GM23338 (cell line): ENCODE data around the gene PRDX3. TPM values are rescaled to one million over a fixed set of nuclear protein-coding genes. Genes with fewer than 3 reads are reported as not detected.

Experiments
- ATAC-seq: fragments of 200-7000 bp; cut with Tn5 transposase; 3 replicates; pipeline ENCODE4 v1.9.1; 2020
- DNase-seq: peaks from one replicate; pipeline ENCODE4 v3.0.0-alpha.2; 2015; ENCODE audit warnings: low spot score
- H2AFZ ChIP-seq: fragments of 200-600 bp; sonication (generic); 2 replicates; pipeline ENCODE4 v1.8.0; 2016; ENCODE audit warnings: antibody characterized with exemption, mild to moderate bottlenecking, moderate library complexity
- H3F3A ChIP-seq: fragments of 200-600 bp; sonication (generic); replicated peaks from 2 replicates; pipeline ENCODE4 v1.8.0; 2017; ENCODE audit warnings: antibody characterized with exemption, mixed run types, low read depth
- H3K27ac ChIP-seq: fragments of 200-600 bp; sonication (generic); 2 replicates; pipeline ENCODE4 v1.6.1; 2016; ENCODE audit warnings: low read depth
- H3K27me3 ChIP-seq: fragments of 200-600 bp; sonication (generic); 2 replicates; pipeline ENCODE4 v1.8.0; 2016; ENCODE audit warnings: mild to moderate bottlenecking, mixed run types, moderate library complexity; ENCODE audit not compliant: insufficient read depth
- H3K36me3 ChIP-seq: fragments of 200-600 bp; sonication (generic); 2 replicates; pipeline ENCODE4 v1.8.0; 2016; ENCODE audit warnings: mild to moderate bottlenecking; ENCODE audit not compliant: insufficient read depth
- H3K4me1 ChIP-seq: fragments of 200-600 bp; sonication (generic); 2 replicates; pipeline ENCODE4 v1.8.0; 2016; ENCODE audit warnings: mild to moderate bottlenecking, moderate library complexity; ENCODE audit not compliant: insufficient read depth
- H3K4me2 ChIP-seq: fragments of 200-600 bp; sonication (generic); 2 replicates; pipeline ENCODE4 v1.7.1; 2017; ENCODE audit warnings: mixed run types
- H3K4me3 ChIP-seq: fragments of 200-600 bp; sonication (generic); 2 replicates; pipeline ENCODE4 v1.6.1; 2016; ENCODE audit warnings: mixed run types
- H3K79me2 ChIP-seq: fragments of 200-600 bp; sonication (generic); replicated peaks from 2 replicates; pipeline ENCODE4 v1.8.0; 2017; ENCODE audit warnings: mild to moderate bottlenecking; ENCODE audit not compliant: insufficient read depth
- H3K9me2 ChIP-seq: fragments of 200-600 bp; sonication (generic); 2 replicates; pipeline ENCODE4 v1.8.0; 2017; ENCODE audit not compliant: insufficient read depth
- H4K20me1 ChIP-seq: fragments of 200-600 bp; sonication (generic); replicated peaks from 2 replicates; pipeline ENCODE4 v1.8.0; 2017; ENCODE audit warnings: mild to moderate bottlenecking; ENCODE audit not compliant: insufficient read depth
- H3K27ac Mint-ChIP-seq: 2 replicates; pipeline ENCODE4 v1.8.0; 2020; ENCODE audit warnings: inconsistent platforms, mild to moderate bottlenecking, moderate library complexity, mixed read lengths
- H3K27me3 Mint-ChIP-seq: 3 replicates; pipeline ENCODE4 v1.8.0; 2022; ENCODE audit warnings: low read depth, mild to moderate bottlenecking, moderate library complexity, mixed read lengths, inconsistent platforms; ENCODE audit not compliant: insufficient read depth, poor library complexity
- H3K36me3 Mint-ChIP-seq: 3 replicates; pipeline ENCODE4 v1.8.0; 2021; ENCODE audit warnings: low read depth, mild to moderate bottlenecking, inconsistent platforms, moderate library complexity, mixed read lengths
- H3K4me1 Mint-ChIP-seq: 3 replicates; pipeline ENCODE4 v1.8.0; 2020; ENCODE audit warnings: mild to moderate bottlenecking, inconsistent platforms, mixed read lengths
- H3K4me3 Mint-ChIP-seq: 3 replicates; pipeline ENCODE4 v1.8.0; 2021; ENCODE audit warnings: moderate library complexity, mild to moderate bottlenecking, inconsistent platforms, mixed read lengths
- H3K9me3 Mint-ChIP-seq: 3 replicates; pipeline ENCODE4 v1.8.0; 2020; ENCODE audit warnings: moderate library complexity, mild to moderate bottlenecking, inconsistent platforms, mixed read lengths
- CREB1 ChIP-seq: fragments of 250-450 bp; sonication (Bioruptor Pico); IDR thresholded peaks from 2 replicates; pipeline ENCODE4 v1.5.0; 2020; ENCODE audit warnings: low read depth, mild to moderate bottlenecking, moderate library complexity
- EZH2 ChIP-seq: fragments of 200-600 bp; sonication (generic); IDR thresholded peaks from one replicate; pipeline ENCODE4 v1.8.0; 2017; ENCODE audit warnings: antibody characterized with exemption, mild to moderate bottlenecking, low read depth; ENCODE audit not compliant: unreplicated experiment
- EZH2phosphoT487 ChIP-seq: fragments of 200-600 bp; sonication (generic); IDR thresholded peaks from one replicate; pipeline ENCODE4 v1.8.1; 2018; ENCODE audit warnings: antibody characterized with exemption; ENCODE audit not compliant: unreplicated experiment
- JUNB ChIP-seq: IDR thresholded peaks from one replicate; pipeline ENCODE4 v1.6.1; 2016; ENCODE audit warnings: antibody characterized with exemption; ENCODE audit not compliant: unreplicated experiment
- NANOG ChIP-seq: IDR thresholded peaks from 2 replicates; pipeline ENCODE4 v1.6.1; 2016; ENCODE audit warnings: antibody characterized with exemption, borderline replicate concordance
- POLR2AphosphoS5 ChIP-seq: IDR thresholded peaks from 2 replicates; pipeline ENCODE4 v1.6.1; 2016; ENCODE audit warnings: antibody characterized with exemption, low read depth
- STAT1 ChIP-seq: IDR thresholded peaks from one replicate; pipeline ENCODE4 v1.6.1; 2016; ENCODE audit warnings: antibody characterized with exemption; ENCODE audit not compliant: unreplicated experiment
- ZNF114 ChIP-seq: fragments of 250-450 bp; sonication (Bioruptor Pico); IDR thresholded peaks from 2 replicates; pipeline ENCODE4 v1.5.0; 2020; ENCODE audit warnings: mild to moderate bottlenecking, moderate library complexity
- ZNF331 ChIP-seq: fragments of 250-450 bp; sonication (Bioruptor Pico); IDR thresholded peaks from 2 replicates; pipeline ENCODE4 v1.5.0; 2020; ENCODE audit warnings: low read depth, mild to moderate bottlenecking, moderate library complexity
- polyA plus RNA-seq: library from polyadenylated mRNA; unstranded; fragments of >200 nt; fragmentation: Nextera tagmentation; extraction: Ambion mirVana; gene quantifications from 2 replicates; pipeline ENCODE4 v1.2.1, GENCODE V29; 2016
- total RNA-seq: library from RNA; depleted of rRNA; stranded (reverse); fragments of >200 nt; shearing (Covaris generic); gene quantifications from 2 replicates; pipeline ENCODE4 v1.2.3, GENCODE V29; 2014
- TF ChIP-seq, protein P1 (sequence below): IDR thresholded peaks from one replicate; pipeline ENCODE4 v1.6.1; 2018; ENCODE audit warnings: antibody characterized with exemption; ENCODE audit not compliant: unreplicated experiment
- TF ChIP-seq, protein P2 (sequence below): IDR thresholded peaks from 2 replicates; pipeline ENCODE4 v1.6.1; 2016; ENCODE audit warnings: antibody characterized with exemption
- TF ChIP-seq, protein P3 (sequence below), 2 experiments: fragments of 200-600 bp in 1 of 2; sonication (generic) in 1 of 2; conservative IDR thresholded peaks; 2 replicates each; pipeline versions ENCODE4 v1.5.1 to v1.6.1; 2016 to 2017; ENCODE audit warnings: antibody characterized with exemption in 2 of 2, low read depth in 2 of 2, mild to moderate bottlenecking in 2 of 2, moderate library complexity in 1 of 2

Gene PRDX3
- total and polyA plus RNA-seq, 2 experiments from 2014 or later = 275 to 285 TPM

DNA sequence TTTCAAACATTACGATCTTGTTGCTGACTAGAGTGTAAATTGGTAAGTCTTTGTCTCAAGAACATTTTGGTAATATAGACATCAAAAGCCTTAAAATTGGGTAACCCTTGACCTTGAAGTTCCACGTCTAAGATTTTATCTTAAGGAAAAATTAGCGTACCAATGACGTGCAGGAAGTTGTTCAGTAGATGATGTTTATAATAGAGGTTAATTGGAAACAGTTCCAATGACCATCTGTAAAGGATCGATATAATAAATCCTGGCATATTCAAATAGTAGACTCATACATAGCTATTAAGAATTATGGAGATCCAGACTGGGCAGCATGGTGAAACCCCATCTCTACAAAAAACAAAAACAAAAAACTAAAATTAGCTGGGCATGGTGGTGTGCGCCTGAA lies 49.2 kb upstream of the PRDX3 start (continued):
- no peak for TF ChIP-seq STAT1
- no peak for TF ChIP-seq EZH2
- TF ChIP-seq, protein P1, sequence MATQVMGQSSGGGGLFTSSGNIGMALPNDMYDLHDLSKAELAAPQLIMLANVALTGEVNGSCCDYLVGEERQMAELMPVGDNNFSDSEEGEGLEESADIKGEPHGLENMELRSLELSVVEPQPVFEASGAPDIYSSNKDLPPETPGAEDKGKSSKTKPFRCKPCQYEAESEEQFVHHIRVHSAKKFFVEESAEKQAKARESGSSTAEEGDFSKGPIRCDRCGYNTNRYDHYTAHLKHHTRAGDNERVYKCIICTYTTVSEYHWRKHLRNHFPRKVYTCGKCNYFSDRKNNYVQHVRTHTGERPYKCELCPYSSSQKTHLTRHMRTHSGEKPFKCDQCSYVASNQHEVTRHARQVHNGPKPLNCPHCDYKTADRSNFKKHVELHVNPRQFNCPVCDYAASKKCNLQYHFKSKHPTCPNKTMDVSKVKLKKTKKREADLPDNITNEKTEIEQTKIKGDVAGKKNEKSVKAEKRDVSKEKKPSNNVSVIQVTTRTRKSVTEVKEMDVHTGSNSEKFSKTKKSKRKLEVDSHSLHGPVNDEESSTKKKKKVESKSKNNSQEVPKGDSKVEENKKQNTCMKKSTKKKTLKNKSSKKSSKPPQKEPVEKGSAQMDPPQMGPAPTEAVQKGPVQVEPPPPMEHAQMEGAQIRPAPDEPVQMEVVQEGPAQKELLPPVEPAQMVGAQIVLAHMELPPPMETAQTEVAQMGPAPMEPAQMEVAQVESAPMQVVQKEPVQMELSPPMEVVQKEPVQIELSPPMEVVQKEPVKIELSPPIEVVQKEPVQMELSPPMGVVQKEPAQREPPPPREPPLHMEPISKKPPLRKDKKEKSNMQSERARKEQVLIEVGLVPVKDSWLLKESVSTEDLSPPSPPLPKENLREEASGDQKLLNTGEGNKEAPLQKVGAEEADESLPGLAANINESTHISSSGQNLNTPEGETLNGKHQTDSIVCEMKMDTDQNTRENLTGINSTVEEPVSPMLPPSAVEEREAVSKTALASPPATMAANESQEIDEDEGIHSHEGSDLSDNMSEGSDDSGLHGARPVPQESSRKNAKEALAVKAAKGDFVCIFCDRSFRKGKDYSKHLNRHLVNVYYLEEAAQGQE = no peak
- no peak for TF ChIP-seq CREB1 (CRISPR knock-in tag)

DNA sequence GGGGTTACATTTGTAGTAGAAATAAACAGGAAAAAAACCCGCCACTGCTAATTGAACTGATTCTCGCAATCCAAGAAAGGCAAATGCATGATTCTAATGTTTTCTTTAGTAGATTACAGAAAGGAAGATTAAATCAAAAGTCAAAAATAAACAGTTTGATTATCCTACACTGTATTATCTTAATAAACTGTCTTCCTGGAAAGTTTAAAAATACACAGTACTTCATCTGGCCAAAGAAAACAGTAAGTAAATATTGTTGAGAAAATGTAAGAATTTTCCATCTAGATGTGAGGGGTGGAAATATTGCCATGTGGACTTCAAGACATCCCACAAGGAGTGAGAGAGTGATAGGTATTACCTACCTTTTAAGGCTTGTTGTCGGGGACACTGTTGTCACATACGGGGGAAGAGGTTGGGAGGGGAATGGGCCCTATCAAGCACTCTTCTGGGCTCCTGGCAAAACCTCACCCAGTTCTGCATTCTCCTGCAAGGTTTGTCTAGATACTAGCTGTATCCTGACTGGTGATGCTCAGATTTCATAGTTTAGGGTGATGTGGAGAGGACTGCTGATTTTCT lies 46.6 kb upstream of the PRDX3 start:
- H3K79me2 ChIP-seq = no peaks in the 10 kb centered on the region
- H3K36me3 Mint-ChIP-seq = no peaks in the 10 kb centered on the region
- no peak overlapping the region for H3K4me3 Mint-ChIP-seq
- H3K4me2 ChIP-seq = no peak overlapping the region
- H4K20me1 ChIP-seq = no peaks in the 10 kb centered on the region
- 0 out of 2 replicates have a peak, but pooled peaks cover 5% of the 10 kb centered on the region for H3K4me1 ChIP-seq
- peaks cover 14% of the 10 kb centered on the region for H3K4me1 Mint-ChIP-seq
- H3K36me3 ChIP-seq = no peaks in the 10 kb centered on the region
- no peaks in the 10 kb centered on the region for H3K9me2 ChIP-seq
- H3K27ac Mint-ChIP-seq = no peak overlapping the region
- no peaks in the 10 kb centered on the region for H3K27me3 ChIP-seq
- ATAC-seq (no peak), DNase-seq (no peak)
- no peaks in the 10 kb centered on the region; the same call in 2 of the 3 replicates for H3K9me3 Mint-ChIP-seq
- no peaks in the 10 kb centered on the region for H3K27me3 Mint-ChIP-seq
- H3K27ac ChIP-seq = no peak overlapping the region
- H2AFZ ChIP-seq = no peak overlapping the region
- H3F3A ChIP-seq = no peaks in the 10 kb centered on the region
- H3K4me3 ChIP-seq = no peak overlapping the region
- no peak for TF ChIP-seq EZH2
- no peak for TF ChIP-seq CREB1 (CRISPR knock-in tag)
- TF ChIP-seq, protein P1 = no peak
- TF ChIP-seq JUNB = no peak
- TF ChIP-seq EZH2phosphoT487 = no peak
- no peak for TF ChIP-seq ZNF331 (CRISPR knock-in tag)
- TF ChIP-seq ZNF114 = no peak
- TF ChIP-seq POLR2AphosphoS5 = no peak
- TF ChIP-seq, protein P2, sequence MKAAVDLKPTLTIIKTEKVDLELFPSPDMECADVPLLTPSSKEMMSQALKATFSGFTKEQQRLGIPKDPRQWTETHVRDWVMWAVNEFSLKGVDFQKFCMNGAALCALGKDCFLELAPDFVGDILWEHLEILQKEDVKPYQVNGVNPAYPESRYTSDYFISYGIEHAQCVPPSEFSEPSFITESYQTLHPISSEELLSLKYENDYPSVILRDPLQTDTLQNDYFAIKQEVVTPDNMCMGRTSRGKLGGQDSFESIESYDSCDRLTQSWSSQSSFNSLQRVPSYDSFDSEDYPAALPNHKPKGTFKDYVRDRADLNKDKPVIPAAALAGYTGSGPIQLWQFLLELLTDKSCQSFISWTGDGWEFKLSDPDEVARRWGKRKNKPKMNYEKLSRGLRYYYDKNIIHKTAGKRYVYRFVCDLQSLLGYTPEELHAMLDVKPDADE = no peak
- TF ChIP-seq, protein P3, sequence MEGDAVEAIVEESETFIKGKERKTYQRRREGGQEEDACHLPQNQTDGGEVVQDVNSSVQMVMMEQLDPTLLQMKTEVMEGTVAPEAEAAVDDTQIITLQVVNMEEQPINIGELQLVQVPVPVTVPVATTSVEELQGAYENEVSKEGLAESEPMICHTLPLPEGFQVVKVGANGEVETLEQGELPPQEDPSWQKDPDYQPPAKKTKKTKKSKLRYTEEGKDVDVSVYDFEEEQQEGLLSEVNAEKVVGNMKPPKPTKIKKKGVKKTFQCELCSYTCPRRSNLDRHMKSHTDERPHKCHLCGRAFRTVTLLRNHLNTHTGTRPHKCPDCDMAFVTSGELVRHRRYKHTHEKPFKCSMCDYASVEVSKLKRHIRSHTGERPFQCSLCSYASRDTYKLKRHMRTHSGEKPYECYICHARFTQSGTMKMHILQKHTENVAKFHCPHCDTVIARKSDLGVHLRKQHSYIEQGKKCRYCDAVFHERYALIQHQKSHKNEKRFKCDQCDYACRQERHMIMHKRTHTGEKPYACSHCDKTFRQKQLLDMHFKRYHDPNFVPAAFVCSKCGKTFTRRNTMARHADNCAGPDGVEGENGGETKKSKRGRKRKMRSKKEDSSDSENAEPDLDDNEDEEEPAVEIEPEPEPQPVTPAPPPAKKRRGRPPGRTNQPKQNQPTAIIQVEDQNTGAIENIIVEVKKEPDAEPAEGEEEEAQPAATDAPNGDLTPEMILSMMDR (conservative IDR thresholded peaks at IDR 0.05; ENCODE audit: low read depth in 2 of 2) = no peak
- TF ChIP-seq NANOG = no peak
- TF ChIP-seq STAT1 = no peak
